HEK293T (cell line): ENCODE data around the gene TRRAP.

Source experiments
- CTCF ChIA-PET: fragments of 350-600 bp; formaldehyde crosslinking; extraction: SDS; loops from one replicate; lab custom pipeline; 2021; ENCODE audit warnings: antibody characterized with exemption, inconsistent platforms; lab: Yijun Ruan, JAX
- POLR2A ChIA-PET: fragments of 350-600 bp; formaldehyde crosslinking; extraction: SDS; loops from one replicate; lab custom pipeline; 2020; ENCODE audit warnings: antibody characterized with exemption, inconsistent platforms; lab: Yijun Ruan, JAX
- DNase-seq: peaks from one replicate; pipeline ENCODE4 v3.0.0; 2012; ENCODE audit warnings: mixed read lengths; ENCODE audit errors: extremely low spot score
- ARNT ChIP-seq: fragments of 450-650 bp; IDR thresholded peaks from 2 replicates; pipeline ENCODE4 v1.6.1; 2017; ENCODE audit warnings: mild to moderate bottlenecking
- BHLHE40 ChIP-seq: fragments of 450-650 bp; IDR thresholded peaks from 2 replicates; pipeline ENCODE4 v1.6.1; 2016; ENCODE audit warnings: mild to moderate bottlenecking, moderate library complexity, borderline replicate concordance
- CTBP1 ChIP-seq: fragments of 450-650 bp; IDR thresholded peaks from 2 replicates; pipeline ENCODE4 v1.6.1; 2016; ENCODE audit warnings: borderline replicate concordance
- ELF4 ChIP-seq: fragments of 450-650 bp; IDR thresholded peaks from 2 replicates; pipeline ENCODE4 v1.6.1; 2017; ENCODE audit warnings: antibody characterized with exemption
- FOXA1 ChIP-seq: fragments of 450-650 bp; IDR thresholded peaks from 2 replicates; pipeline ENCODE4 v1.6.1; 2016; ENCODE audit warnings: mild to moderate bottlenecking
- FOXK2 ChIP-seq: fragments of 450-650 bp; IDR thresholded peaks from 2 replicates; pipeline ENCODE4 v1.6.1; 2016; ENCODE audit warnings: mild to moderate bottlenecking
- FOXM1 ChIP-seq: fragments of 450-650 bp; IDR thresholded peaks from 2 replicates; pipeline ENCODE4 v1.6.1; 2017; ENCODE audit warnings: mild to moderate bottlenecking, borderline replicate concordance
- HDGF ChIP-seq: fragments of 450-650 bp; IDR thresholded peaks from 2 replicates; pipeline ENCODE4 v1.6.1; 2017; ENCODE audit warnings: antibody characterized with exemption, borderline replicate concordance
- L3MBTL2 ChIP-seq: fragments of 450-650 bp; conservative IDR thresholded peaks from 2 replicates; pipeline ENCODE4 v1.6.1; 2016; ENCODE audit warnings: mild to moderate bottlenecking
- LEF1 ChIP-seq: fragments of 450-650 bp; IDR thresholded peaks from 2 replicates; pipeline ENCODE4 v1.6.1; 2017; ENCODE audit warnings: mild to moderate bottlenecking, borderline replicate concordance
- NFRKB ChIP-seq: fragments of 450-650 bp; IDR thresholded peaks from 2 replicates; pipeline ENCODE4 v1.6.1; 2016; ENCODE audit warnings: mild to moderate bottlenecking, moderate library complexity
- SP1 ChIP-seq: fragments of 450-650 bp; IDR thresholded peaks from 2 replicates; pipeline ENCODE4 v1.6.1; 2017
- SUZ12 ChIP-seq: fragments of 450-650 bp; IDR thresholded peaks from 2 replicates; pipeline ENCODE4 v1.6.1; 2016; ENCODE audit warnings: mild to moderate bottlenecking
- TARDBP ChIP-seq: fragments of 450-650 bp; IDR thresholded peaks from 2 replicates; pipeline ENCODE4 v1.6.1; 2016
- ZNF384 ChIP-seq: fragments of 450-650 bp; IDR thresholded peaks from 2 replicates; pipeline ENCODE4 v1.6.1; 2016
- TF ChIP-seq, protein P1 (sequence below): fragments of 450-650 bp; IDR thresholded peaks from 2 replicates; pipeline ENCODE4 v1.6.1; 2016

The TRRAP gene

DNA sequence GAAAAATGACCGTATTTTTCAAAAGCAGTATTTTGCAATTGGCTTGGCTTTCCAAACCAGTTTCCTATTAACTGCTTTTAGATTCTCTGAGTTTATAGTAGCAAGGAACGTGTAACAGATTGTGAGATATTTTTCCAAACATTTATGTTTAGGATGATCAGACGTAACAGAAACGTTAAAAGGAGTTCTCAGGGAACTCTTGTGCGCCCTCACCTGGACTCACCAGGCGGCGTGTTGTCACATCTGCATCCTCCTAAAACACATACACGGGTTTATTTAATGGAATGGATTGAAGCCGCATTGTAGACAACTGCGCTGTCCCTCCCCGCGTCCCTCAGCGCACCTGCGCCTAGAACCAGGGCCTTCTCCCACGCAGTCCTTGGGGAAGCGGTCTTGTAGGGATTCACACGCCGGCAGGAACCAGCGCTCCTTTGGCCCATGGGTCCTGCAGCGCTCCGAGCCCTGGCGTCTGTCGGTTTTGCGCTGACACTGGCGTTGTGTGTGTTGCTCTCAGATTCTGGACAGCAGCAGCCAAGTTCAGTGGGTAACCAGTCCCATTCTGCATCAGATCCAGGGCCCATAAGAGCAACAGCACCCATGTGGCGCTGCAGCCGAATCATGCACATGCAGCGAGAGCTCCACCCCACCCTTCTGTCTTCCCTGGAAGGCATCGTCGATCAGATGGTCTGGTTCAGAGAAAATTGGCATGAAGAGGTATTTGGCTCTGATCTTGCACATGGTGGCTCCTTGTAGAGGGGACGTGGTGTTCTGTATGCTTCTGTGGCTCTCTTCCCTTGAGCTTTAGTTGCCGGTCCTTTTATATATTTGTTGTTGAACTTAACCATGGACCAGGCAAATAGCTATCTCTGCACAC is 114.9 kb downstream of the TRRAP start:
- POLR2A ChIA-PET = no interaction called here
- DNase-seq = no peak
- CTCF ChIA-PET = interaction anchor here (1.0 kb wide), 1 partner anchor 13 kb away, joined by 4 read pairs; no protein-coding TSS in a partner anchor
- TF ChIP-seq TARDBP (no peak), BHLHE40 (no peak), FOXK2 (no peak), SP1 (no peak), ELF4 (no peak), FOXM1 (no peak), L3MBTL2 (no peak), FOXA1 (no peak)

DNA sequence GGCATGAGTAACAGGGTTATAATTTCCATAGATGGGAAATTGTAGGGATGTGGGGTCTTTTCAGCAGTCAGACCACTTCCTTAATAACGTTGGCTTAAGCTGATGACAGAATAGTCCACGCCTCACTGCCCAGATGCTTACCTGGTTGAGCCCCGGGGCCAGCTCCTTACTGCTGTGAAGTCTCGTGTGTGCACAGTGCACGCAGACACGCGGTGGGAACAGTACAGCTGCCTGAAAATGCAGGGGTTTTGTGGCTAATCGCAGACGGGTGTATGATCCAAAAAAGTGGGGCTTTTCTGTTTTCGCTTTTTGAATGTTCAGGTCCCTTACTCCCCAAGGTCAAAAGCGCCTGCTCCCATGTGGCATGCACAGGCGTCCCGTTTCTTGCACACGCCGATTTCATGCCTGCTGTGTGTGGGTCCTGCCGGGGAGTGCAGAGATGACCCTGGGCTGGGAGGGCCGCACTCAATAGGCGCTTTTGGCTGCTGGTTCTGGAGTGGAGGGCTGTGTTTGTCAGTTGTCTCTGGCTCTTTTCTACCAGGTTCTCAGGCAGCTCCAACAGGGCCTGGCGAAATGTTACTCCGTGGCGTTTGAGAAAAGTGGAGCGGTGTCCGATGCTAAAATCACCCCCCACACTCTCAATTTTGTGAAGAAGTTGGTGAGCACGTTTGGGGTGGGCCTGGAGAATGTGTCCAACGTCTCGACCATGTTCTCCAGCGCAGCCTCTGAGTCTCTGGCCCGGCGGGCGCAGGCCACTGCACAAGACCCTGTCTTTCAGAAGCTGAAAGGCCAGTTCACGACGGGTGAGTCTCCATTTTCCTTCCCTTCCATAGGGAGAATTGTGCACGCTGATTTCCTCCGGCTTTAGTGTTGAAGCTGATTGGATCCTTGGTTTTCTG is 116.0 kb downstream of the TRRAP start:
- ChIA-PET POLR2A (no interaction called here), CTCF (interaction anchor here (1.0 kb wide), 1 partner anchor 14 kb away, joined by 4 read pairs; no protein-coding TSS in a partner anchor)
- TF ChIP-seq L3MBTL2 (no peak), NFRKB (no peak), SUZ12 (no peak), HDGF (no peak), BHLHE40 (no peak), LEF1 (no peak), ZNF384 (no peak), TARDBP (no peak), FOXA1 (no peak), FOXK2 (no peak)
- TF ChIP-seq, protein P1, sequence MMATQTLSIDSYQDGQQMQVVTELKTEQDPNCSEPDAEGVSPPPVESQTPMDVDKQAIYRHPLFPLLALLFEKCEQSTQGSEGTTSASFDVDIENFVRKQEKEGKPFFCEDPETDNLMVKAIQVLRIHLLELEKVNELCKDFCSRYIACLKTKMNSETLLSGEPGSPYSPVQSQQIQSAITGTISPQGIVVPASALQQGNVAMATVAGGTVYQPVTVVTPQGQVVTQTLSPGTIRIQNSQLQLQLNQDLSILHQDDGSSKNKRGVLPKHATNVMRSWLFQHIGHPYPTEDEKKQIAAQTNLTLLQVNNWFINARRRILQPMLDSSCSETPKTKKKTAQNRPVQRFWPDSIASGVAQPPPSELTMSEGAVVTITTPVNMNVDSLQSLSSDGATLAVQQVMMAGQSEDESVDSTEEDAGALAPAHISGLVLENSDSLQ = no peak
- DNase-seq = no peak

DNA sequence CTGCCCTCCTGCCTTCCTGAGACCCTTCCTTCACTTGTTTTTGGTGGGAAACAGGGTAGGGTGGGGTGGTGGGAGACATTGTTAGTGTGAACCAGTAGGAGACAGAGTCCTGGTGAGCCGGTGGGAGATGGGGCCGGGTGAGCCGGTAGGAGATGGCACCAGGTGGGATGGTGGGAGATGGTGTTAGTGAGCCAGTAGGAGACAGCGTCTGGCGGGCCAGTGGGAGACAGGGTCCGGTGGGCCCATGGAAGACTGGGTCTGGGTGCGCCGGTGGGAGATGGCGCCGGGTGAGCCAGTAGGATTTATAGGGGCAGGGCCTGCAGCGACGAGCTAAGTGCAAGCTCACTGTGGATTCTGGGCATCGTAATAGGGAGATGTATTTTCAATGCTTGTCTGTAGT is 116.8 kb downstream of the TRRAP start:
- ChIA-PET CTCF (no interaction called here), POLR2A (no interaction called here)
- DNase-seq = no peak
- TF ChIP-seq FOXK2 = no peak
- no peak for TF ChIP-seq CTBP1
- TF ChIP-seq L3MBTL2 = no peak
- TF ChIP-seq BHLHE40 = no peak
- no peak for TF ChIP-seq HDGF

DNA sequence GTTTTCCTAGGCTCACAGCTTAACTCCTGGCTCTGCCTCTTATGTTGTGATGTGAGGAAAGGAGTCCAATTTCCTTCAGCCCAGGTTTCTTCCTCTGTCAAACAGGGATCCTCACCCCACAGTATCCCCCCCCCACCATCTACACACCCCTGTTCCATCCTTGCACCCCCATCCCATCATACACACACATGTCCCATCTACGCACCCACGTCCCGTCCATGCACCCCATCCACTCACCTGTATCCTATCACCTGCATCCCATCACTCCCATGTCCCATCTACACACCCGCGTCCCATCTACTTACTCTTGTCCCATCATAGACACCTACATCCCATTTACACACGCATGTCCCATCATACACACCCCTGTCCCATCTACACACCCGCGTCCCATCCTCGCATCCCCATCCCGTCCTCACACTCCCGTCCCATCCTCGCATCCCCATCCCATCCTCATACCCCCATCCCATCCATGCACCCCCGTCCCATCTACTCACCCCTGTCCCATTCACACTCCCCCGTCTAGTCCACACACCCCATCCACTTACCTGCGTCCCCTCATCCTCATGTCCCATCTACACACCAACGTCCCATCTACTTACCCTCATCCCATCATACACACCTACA is 117.3 kb downstream of the TRRAP start:
- POLR2A ChIA-PET = no interaction called here
- CTCF ChIA-PET = no interaction called here
- TF ChIP-seq, protein P1 = no peak
- TF ChIP-seq TARDBP (no peak), NFRKB (no peak), SP1 (no peak), SUZ12 (no peak), ZNF384 (no peak), FOXA1 (no peak), FOXK2 (no peak), BHLHE40 (no peak), ELF4 (no peak), ARNT (no peak), HDGF (no peak), L3MBTL2 (no peak), CTBP1 (no peak), LEF1 (no peak), FOXM1 (no peak)
- no peak for DNase-seq

DNA sequence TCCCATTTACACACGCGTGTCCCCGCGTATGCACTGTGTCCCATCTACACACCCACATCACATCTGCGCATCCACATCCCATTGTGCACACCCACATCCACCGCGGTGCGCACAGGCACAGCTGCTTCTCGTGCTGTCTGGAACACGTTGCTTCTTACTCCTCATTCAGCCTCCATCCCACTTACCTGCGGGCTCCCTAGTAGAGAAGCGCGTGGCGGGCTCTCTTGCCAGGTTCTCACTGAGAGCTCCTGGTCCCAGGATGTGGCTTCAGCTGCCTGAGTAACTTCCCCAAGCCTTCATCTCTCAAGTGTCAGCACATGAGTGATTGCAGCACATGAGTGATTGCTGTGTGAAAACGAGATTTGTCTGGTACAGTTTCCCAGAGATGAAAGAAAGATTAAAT is 117.8 kb downstream of the TRRAP start:
- ChIA-PET POLR2A (no interaction called here), CTCF (no interaction called here)
- DNase-seq = no peak
- TF ChIP-seq FOXM1 (no peak), ZNF384 (no peak), NFRKB (no peak), SUZ12 (no peak), ARNT (no peak), CTBP1 (no peak), FOXK2 (no peak), FOXA1 (no peak), L3MBTL2 (no peak), ELF4 (no peak), SP1 (no peak)
- TF ChIP-seq, protein P1 = no peak
